Panc1 (cell line): ENCODE results near the gene KMT2D. TPM values are rescaled to one million over a fixed set of nuclear protein-coding genes. Genes with fewer than 3 reads are reported as not detected.
A peak's percentile ranks its signal among the peaks of the same experiment; 100 is the strongest.

Source experiments
- ATAC-seq: fragments of 200-7000 bp; cut with Tn5 transposase; 2 replicates; pipeline ENCODE4 v1.9.1; 2020; ENCODE audit warnings: mild to moderate bottlenecking, moderate library complexity
- Bru-seq: library from RNA; stranded (reverse); fragments of 400-500 nt; gene quantifications from one replicate; lab custom pipeline; 2021; lab: Mats Ljungman, UMichigan
- BruChase-seq, 2 experiments: library from RNA; stranded (reverse); fragments of 400-500 nt; gene quantifications; one replicate each; lab custom pipeline; 2021; lab: Mats Ljungman, UMichigan
- BruUV-seq: library from RNA; stranded (reverse); fragments of 400-500 nt; replicated peaks from 2 replicates; lab custom pipeline; 2021; lab: Mats Ljungman, UMichigan
- CTCF ChIA-PET: fragments of 300-600 bp; sonication (Branson Sonifier 250); formaldehyde crosslinking; loops from one replicate; lab custom pipeline; 2022; ENCODE audit warnings: antibody characterized with exemption; lab: Charles Lee
- POLR2A ChIA-PET: fragments of 300-600 bp; sonication (Branson Sonifier 250); formaldehyde crosslinking; loops from one replicate; lab custom pipeline; 2022; ENCODE audit warnings: antibody characterized with exemption; lab: Charles Lee
- DNase-seq: peaks from one replicate; pipeline ENCODE4 v3.0.0-alpha.2; 2010; ENCODE audit warnings: low read depth, low spot score
- H3K27ac ChIP-seq: 2 replicates; pipeline ENCODE4 v1.5.1; 2011; ENCODE audit warnings: mild to moderate bottlenecking, low read length, inconsistent platforms
- H3K27me3 ChIP-seq: fragments of 200-500 bp; sonication (Bioruptor generic); 2 replicates; pipeline ENCODE4 v1.6.0; 2014; ENCODE audit warnings: low read length, inconsistent platforms; ENCODE audit not compliant: control insufficient read depth, insufficient read depth
- H3K36me3 ChIP-seq: fragments of 200-500 bp; sonication (Bioruptor generic); 2 replicates; pipeline ENCODE4 v1.5.1; 2014; ENCODE audit warnings: inconsistent platforms, mild to moderate bottlenecking, low read length, moderate library complexity; ENCODE audit not compliant: control insufficient read depth, insufficient read depth
- H3K4me1 ChIP-seq: 2 replicates; pipeline ENCODE4 v1.5.1; 2011; ENCODE audit warnings: inconsistent platforms, mild to moderate bottlenecking, low read length, moderate library complexity; ENCODE audit not compliant: control insufficient read depth, insufficient read depth
- H3K4me3 ChIP-seq, 2 experiments: 2 replicates each; pipeline ENCODE4 v1.5.1; 2011 to 2012; ENCODE audit warnings: low read depth in 2 of 2, low read length in 2 of 2, mild to moderate bottlenecking in 2 of 2, inconsistent platforms in 1 of 2, moderate library complexity in 1 of 2
- H3K9me3 ChIP-seq: fragments of 200-500 bp; sonication (Bioruptor generic); 2 replicates; pipeline ENCODE4 v1.5.1; 2014; ENCODE audit warnings: low read depth, mild to moderate bottlenecking, inconsistent platforms, low read length, moderate library complexity; ENCODE audit not compliant: control insufficient read depth, insufficient read depth
- POLR2AphosphoS5 ChIP-seq: IDR thresholded peaks from 2 replicates; pipeline ENCODE4 v1.6.1; 2012; ENCODE audit warnings: mild to moderate bottlenecking, low read depth, low read length, moderate library complexity
- SIN3A ChIP-seq: IDR thresholded peaks from 2 replicates; pipeline ENCODE4 v1.6.1; 2012; ENCODE audit warnings: low read depth, mild to moderate bottlenecking, low read length, moderate library complexity, borderline replicate concordance; ENCODE audit not compliant: insufficient read depth
- TCF7L2 ChIP-seq: IDR thresholded peaks from 2 replicates; pipeline ENCODE4 v1.6.1; 2011; ENCODE audit warnings: mild to moderate bottlenecking, low read depth, low read length, inconsistent platforms
- in situ Hi-C: cut with HindIII; loops from 2 replicates; pipeline ENCODE4 v1.10.0; 2016; ENCODE audit warnings: low sequenced_read_pairs, low pct_unique_long_range_greater_than_20kb
- intact Hi-C: fragments of 100-400 bp; cut with micrococcal nuclease; formaldehyde crosslinking; loops from one replicate; pipeline ENCODE4 v1.10.0; 2022; ENCODE audit not compliant: unreplicated experiment
- long read RNA-seq: library from polyadenylated mRNA; unstranded; transcript quantifications from one replicate; pipeline ENCODE4 v2.0.0, GENCODE V29; 2021; ENCODE audit not compliant: unreplicated experiment
- polyA plus RNA-seq: library from polyadenylated mRNA; unstranded; fragments of >200 nt; gene quantifications from one replicate; pipeline ENCODE4 v1.2.1, GENCODE V29; 2012; ENCODE audit warnings: missing spikeins; ENCODE audit not compliant: insufficient read length
- total RNA-seq: library from RNA; stranded (reverse); gene quantifications from one replicate; pipeline ENCODE4 v1.2.1, GENCODE V29; 2021; ENCODE audit not compliant: unreplicated experiment
- TF ChIP-seq, protein P1 (sequence below), 2 experiments: IDR thresholded peaks; 2 replicates each; pipeline ENCODE4 v1.6.1; 2011 to 2012; ENCODE audit warnings: low read depth in 2 of 2, control low read depth in 1 of 2, low read length in 1 of 2, mild to moderate bottlenecking in 1 of 2, moderate library complexity in 1 of 2; ENCODE audit not compliant: insufficient read depth in 1 of 2
- TF ChIP-seq, protein P2 (sequence below): fragments of 450-650 bp; IDR thresholded peaks from 2 replicates; pipeline ENCODE4 v1.5.1; 2017; ENCODE audit warnings: mild to moderate bottlenecking

KMT2D gene, protein sequence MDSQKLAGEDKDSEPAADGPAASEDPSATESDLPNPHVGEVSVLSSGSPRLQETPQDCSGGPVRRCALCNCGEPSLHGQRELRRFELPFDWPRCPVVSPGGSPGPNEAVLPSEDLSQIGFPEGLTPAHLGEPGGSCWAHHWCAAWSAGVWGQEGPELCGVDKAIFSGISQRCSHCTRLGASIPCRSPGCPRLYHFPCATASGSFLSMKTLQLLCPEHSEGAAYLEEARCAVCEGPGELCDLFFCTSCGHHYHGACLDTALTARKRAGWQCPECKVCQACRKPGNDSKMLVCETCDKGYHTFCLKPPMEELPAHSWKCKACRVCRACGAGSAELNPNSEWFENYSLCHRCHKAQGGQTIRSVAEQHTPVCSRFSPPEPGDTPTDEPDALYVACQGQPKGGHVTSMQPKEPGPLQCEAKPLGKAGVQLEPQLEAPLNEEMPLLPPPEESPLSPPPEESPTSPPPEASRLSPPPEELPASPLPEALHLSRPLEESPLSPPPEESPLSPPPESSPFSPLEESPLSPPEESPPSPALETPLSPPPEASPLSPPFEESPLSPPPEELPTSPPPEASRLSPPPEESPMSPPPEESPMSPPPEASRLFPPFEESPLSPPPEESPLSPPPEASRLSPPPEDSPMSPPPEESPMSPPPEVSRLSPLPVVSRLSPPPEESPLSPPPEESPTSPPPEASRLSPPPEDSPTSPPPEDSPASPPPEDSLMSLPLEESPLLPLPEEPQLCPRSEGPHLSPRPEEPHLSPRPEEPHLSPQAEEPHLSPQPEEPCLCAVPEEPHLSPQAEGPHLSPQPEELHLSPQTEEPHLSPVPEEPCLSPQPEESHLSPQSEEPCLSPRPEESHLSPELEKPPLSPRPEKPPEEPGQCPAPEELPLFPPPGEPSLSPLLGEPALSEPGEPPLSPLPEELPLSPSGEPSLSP (N-terminal part only)
- total RNA-seq (64.7 TPM), Bru-seq, nascent RNA (percentile 82 among the genes with signal in this experiment), BruChase-seq, experiment 1, labeled RNA remaining after a 2-hour chase (percentile 95 among the genes with signal in this experiment), BruChase-seq, experiment 2, labeled RNA remaining after a 6-hour chase (percentile 96 among the genes with signal in this experiment)
- polyA plus RNA-seq: 49.9 TPM
- long read RNA-seq, partial matches to known transcripts: 3 of 16 reads
- long read RNA-seq, other reads (novel, unspliced or antisense): 13 of 16 reads

DNA sequence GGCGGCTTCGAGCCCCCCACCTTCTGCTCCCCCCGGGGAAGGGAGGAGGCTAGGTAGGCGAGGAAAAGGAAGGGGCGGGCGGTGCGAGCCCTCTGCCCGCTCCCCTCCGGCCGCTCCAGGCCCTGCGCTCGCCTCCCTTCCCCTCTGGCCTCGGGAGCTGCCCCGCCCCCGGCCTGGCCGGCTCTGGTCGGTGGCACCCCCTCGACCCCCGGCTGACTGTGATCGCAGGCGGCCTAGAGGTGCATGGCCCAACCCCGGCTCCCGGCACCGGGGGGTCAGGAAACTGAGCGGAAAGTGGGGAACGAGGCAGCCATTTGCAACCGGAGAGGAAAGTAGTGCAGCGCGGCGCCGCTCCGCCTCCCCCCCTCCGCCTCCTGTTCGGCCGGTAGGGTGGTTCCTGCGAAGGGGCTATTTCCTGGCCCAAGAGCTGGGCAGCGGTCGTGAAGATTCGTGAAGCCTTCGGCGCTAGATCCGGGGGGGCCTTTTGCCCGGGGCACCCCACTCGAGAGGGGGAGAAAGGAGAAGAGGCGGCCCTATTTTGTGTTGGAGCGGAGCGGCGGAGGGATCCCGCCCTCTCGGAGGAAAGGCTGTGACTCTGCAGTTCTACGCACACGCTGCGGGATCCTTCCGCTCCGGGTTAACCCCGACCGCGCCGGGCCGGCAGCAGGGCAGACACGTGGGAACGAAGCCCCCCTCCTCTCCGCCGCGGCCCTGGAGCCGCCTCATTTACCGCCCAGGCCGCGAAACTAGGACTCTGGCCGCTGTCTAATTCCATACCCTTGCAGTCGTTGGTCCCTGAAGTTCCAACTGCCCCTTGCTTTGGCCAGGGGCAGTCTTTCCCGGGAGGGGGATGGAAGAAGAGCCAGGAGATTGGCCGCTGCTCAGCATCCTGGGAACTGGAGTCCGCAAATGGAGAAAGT, at the start of gene KMT2D:
Gene KMT2D, minus strand, starts transcription at position 558 of the 920 bp plus-strand sequence. CDS start 5,470 bp downstream, outside the sequence.
- BruUV-seq: TSS peak; percentile 59
- ChIA-PET POLR2A (no interaction called here), CTCF (no interaction called here)
- Histone ChIP-seq H3K4me1 (peaks cover 30% of the 10 kb centered on the region), H3K27ac (peak within 1 kb of the TSS; percentile 84), H3K9me3 (no peaks in the 10 kb centered on the region), H3K27me3 (no peaks in the 10 kb centered on the region), H3K36me3 (no peaks in the 10 kb centered on the region; the same call in 1 of the 2 replicates), H3K4me3 (peak within 1 kb of the TSS; percentile 93 to 97)
- peak; percentile 84 for ATAC-seq
- intact Hi-C loops: loop anchor here (5.0 kb wide), 1 partner anchor 62 kb away; no protein-coding TSS in a partner anchor
- DNase-seq: peak; percentile 75
- in situ Hi-C loops: no loop called here
- TF ChIP-seq, protein P1, sequence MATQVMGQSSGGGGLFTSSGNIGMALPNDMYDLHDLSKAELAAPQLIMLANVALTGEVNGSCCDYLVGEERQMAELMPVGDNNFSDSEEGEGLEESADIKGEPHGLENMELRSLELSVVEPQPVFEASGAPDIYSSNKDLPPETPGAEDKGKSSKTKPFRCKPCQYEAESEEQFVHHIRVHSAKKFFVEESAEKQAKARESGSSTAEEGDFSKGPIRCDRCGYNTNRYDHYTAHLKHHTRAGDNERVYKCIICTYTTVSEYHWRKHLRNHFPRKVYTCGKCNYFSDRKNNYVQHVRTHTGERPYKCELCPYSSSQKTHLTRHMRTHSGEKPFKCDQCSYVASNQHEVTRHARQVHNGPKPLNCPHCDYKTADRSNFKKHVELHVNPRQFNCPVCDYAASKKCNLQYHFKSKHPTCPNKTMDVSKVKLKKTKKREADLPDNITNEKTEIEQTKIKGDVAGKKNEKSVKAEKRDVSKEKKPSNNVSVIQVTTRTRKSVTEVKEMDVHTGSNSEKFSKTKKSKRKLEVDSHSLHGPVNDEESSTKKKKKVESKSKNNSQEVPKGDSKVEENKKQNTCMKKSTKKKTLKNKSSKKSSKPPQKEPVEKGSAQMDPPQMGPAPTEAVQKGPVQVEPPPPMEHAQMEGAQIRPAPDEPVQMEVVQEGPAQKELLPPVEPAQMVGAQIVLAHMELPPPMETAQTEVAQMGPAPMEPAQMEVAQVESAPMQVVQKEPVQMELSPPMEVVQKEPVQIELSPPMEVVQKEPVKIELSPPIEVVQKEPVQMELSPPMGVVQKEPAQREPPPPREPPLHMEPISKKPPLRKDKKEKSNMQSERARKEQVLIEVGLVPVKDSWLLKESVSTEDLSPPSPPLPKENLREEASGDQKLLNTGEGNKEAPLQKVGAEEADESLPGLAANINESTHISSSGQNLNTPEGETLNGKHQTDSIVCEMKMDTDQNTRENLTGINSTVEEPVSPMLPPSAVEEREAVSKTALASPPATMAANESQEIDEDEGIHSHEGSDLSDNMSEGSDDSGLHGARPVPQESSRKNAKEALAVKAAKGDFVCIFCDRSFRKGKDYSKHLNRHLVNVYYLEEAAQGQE (IDR thresholded peaks at IDR 0.05; ENCODE audit: insufficient read depth in 1 of 2, low read depth in 2 of 2, low read length in 1 of 2): peak; percentile 30 to 35; a peak in 1 of 4 replicates
- TF ChIP-seq POLR2AphosphoS5 (peak; percentile 59), SIN3A (peak; percentile 60), TCF7L2 (peak; percentile 48; the same call in 1 of the 2 replicates)
- TF ChIP-seq, protein P2, sequence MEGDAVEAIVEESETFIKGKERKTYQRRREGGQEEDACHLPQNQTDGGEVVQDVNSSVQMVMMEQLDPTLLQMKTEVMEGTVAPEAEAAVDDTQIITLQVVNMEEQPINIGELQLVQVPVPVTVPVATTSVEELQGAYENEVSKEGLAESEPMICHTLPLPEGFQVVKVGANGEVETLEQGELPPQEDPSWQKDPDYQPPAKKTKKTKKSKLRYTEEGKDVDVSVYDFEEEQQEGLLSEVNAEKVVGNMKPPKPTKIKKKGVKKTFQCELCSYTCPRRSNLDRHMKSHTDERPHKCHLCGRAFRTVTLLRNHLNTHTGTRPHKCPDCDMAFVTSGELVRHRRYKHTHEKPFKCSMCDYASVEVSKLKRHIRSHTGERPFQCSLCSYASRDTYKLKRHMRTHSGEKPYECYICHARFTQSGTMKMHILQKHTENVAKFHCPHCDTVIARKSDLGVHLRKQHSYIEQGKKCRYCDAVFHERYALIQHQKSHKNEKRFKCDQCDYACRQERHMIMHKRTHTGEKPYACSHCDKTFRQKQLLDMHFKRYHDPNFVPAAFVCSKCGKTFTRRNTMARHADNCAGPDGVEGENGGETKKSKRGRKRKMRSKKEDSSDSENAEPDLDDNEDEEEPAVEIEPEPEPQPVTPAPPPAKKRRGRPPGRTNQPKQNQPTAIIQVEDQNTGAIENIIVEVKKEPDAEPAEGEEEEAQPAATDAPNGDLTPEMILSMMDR: no peak
